HEK293T (cell line): ENCODE measurements around the gene SPRY1.

Experiments used
- BHLHE40 ChIP-seq: fragments of 450-650 bp; IDR thresholded peaks from 2 replicates; pipeline ENCODE4 v1.6.1; 2016; ENCODE audit warnings: mild to moderate bottlenecking, moderate library complexity, borderline replicate concordance
- FOXK2 ChIP-seq: fragments of 450-650 bp; IDR thresholded peaks from 2 replicates; pipeline ENCODE4 v1.6.1; 2016; ENCODE audit warnings: mild to moderate bottlenecking
- FOXM1 ChIP-seq: fragments of 450-650 bp; IDR thresholded peaks from 2 replicates; pipeline ENCODE4 v1.6.1; 2017; ENCODE audit warnings: mild to moderate bottlenecking, borderline replicate concordance
- HDGF ChIP-seq: fragments of 450-650 bp; IDR thresholded peaks from 2 replicates; pipeline ENCODE4 v1.6.1; 2017; ENCODE audit warnings: antibody characterized with exemption, borderline replicate concordance
- NFRKB ChIP-seq: fragments of 450-650 bp; IDR thresholded peaks from 2 replicates; pipeline ENCODE4 v1.6.1; 2016; ENCODE audit warnings: mild to moderate bottlenecking, moderate library complexity
- SUZ12 ChIP-seq: fragments of 450-650 bp; IDR thresholded peaks from 2 replicates; pipeline ENCODE4 v1.6.1; 2016; ENCODE audit warnings: mild to moderate bottlenecking

DNA sequence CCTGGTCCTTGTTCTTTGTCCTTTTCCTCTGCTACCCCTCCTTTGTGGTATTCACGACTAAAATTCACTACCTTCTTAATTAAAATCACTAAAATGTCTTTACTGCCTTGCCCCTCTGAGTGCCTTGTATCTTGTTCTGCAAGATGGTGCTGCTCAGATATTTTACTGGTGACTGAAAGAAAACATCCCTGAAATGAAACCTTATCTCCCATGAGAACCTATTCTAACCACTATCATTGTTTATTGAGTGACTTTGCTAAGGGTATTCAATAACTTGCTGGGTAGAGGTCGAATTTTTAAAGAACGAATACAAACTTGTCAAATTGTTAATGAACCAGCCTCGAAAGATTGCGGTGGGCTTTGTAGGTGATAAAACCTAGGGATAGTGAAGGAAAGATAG is 52.8 kb downstream of the SPRY1 start:
- TF ChIP-seq NFRKB: no peak
- TF ChIP-seq FOXK2: no peak
- no peak for TF ChIP-seq HDGF
- no peak for TF ChIP-seq SUZ12
- TF ChIP-seq BHLHE40: no peak
- TF ChIP-seq FOXM1: no peak
